MM.1S (cell line): Measurements from ENCODE around the gene SNX33.
A peak's percentile ranks its signal among the peaks of the same experiment; 100 is the strongest.
"Not testable (repeated sequence)": the region's sequence is repeated elsewhere in the genome, so short reads cannot be mapped to it uniquely, and the experiment has no call there.

Source experiments
- DNase-seq: peaks from one replicate; pipeline ENCODE4 v3.0.0-alpha.2; 2015
- H2AFZ ChIP-seq: fragments of 300-600 bp; sonication (generic); 2 replicates; pipeline ENCODE4 v1.6.0; 2016; ENCODE audit warnings: antibody characterized with exemption, low read length
- H3F3A ChIP-seq: fragments of 300-600 bp; sonication (generic); 2 replicates; pipeline ENCODE4 v1.6.1; 2016; ENCODE audit warnings: mild to moderate bottlenecking, antibody characterized with exemption, low read length, moderate library complexity, mixed read lengths; ENCODE audit not compliant: insufficient read depth
- H3K27ac ChIP-seq: fragments of 300-600 bp; sonication (generic); 2 replicates; pipeline ENCODE4 v1.5.1; 2016; ENCODE audit warnings: mild to moderate bottlenecking, low read length
- H3K27me3 ChIP-seq: fragments of 300-600 bp; sonication (generic); replicated peaks from 2 replicates; pipeline ENCODE4 v1.6.0; 2016; ENCODE audit warnings: low read length; ENCODE audit not compliant: insufficient read depth
- H3K36me3 ChIP-seq: fragments of 300-600 bp; sonication (generic); replicated peaks from 2 replicates; pipeline ENCODE4 v1.6.1; 2016; ENCODE audit warnings: mild to moderate bottlenecking, low read length, mixed read lengths; ENCODE audit not compliant: insufficient read depth
- H3K4me1 ChIP-seq: fragments of 300-600 bp; sonication (generic); 2 replicates; pipeline ENCODE4 v1.6.1; 2016; ENCODE audit warnings: low read length, mixed read lengths
- H3K4me2 ChIP-seq: fragments of 300-600 bp; sonication (generic); 2 replicates; pipeline ENCODE4 v1.6.0; 2016; ENCODE audit warnings: low read depth, low read length
- H3K4me3 ChIP-seq: fragments of 300-600 bp; sonication (generic); 2 replicates; pipeline ENCODE4 v1.5.1; 2016; ENCODE audit warnings: low read length, mixed read lengths
- H3K79me2 ChIP-seq: fragments of 300-600 bp; sonication (generic); 2 replicates; pipeline ENCODE4 v1.6.1; 2016; ENCODE audit warnings: mixed run types, low read length, mixed read lengths
- H3K9ac ChIP-seq: fragments of 300-600 bp; sonication (generic); 2 replicates; pipeline ENCODE4 v1.6.1; 2016; ENCODE audit warnings: low read length, mixed read lengths
- H3K9me2 ChIP-seq: fragments of 300-600 bp; sonication (generic); replicated peaks from 2 replicates; pipeline ENCODE4 v1.6.1; 2016; ENCODE audit warnings: mild to moderate bottlenecking, low read length, mixed read lengths; ENCODE audit not compliant: insufficient read depth
- H3K9me3 ChIP-seq: fragments of 300-600 bp; sonication (generic); replicated peaks from 2 replicates; pipeline ENCODE4 v1.6.1; 2016; ENCODE audit warnings: mild to moderate bottlenecking, low read length, mixed read lengths; ENCODE audit not compliant: insufficient read depth
- H4K20me1 ChIP-seq: fragments of 300-600 bp; sonication (generic); 2 replicates; pipeline ENCODE4 v1.6.1; 2016; ENCODE audit warnings: mild to moderate bottlenecking, low read length, moderate library complexity, mixed read lengths; ENCODE audit not compliant: insufficient read depth
- CTCF ChIP-seq: fragments of 300-600 bp; sonication (generic); IDR thresholded peaks from 2 replicates; pipeline ENCODE4 v1.5.1; 2016; ENCODE audit warnings: antibody characterized with exemption, low read length, mixed read lengths
- EZH2 ChIP-seq: fragments of 300-600 bp; sonication (generic); optimal IDR thresholded peaks from 2 replicates; pipeline ENCODE3; 2017; ENCODE audit warnings: low read depth, mild to moderate bottlenecking, antibody characterized with exemption, low read length, mixed read lengths
- EZH2phosphoT487 ChIP-seq: fragments of 300-600 bp; sonication (generic); IDR thresholded peaks from 2 replicates; pipeline ENCODE4 v1.6.1; 2018; ENCODE audit warnings: antibody characterized with exemption, low read length

SNX33 gene

GRCh38 chr15:75684648-75685047 is 36.9 kb downstream of the SNX33 start:
- Histone ChIP-seq H3K4me2 (no peak overlapping the region), H3K4me1 (no peaks in the 10 kb centered on the region), H3K36me3 (no peaks in the 10 kb centered on the region), H3F3A (no peaks in the 10 kb centered on the region), H4K20me1 (no peaks in the 10 kb centered on the region), H3K9me3 (no peaks in the 10 kb centered on the region), H3K4me3 (no peak overlapping the region), H3K27ac (no peak overlapping the region), H3K9me2 (no peaks in the 10 kb centered on the region), H3K9ac (no peak overlapping the region), H3K27me3 (peaks cover 7% of the 10 kb centered on the region; the same call in 1 of the 2 replicates), H2AFZ (no peak overlapping the region), H3K79me2 (no peaks in the 10 kb centered on the region)
- no peak for DNase-seq
- no peak for TF ChIP-seq EZH2phosphoT487
- TF ChIP-seq CTCF: no peak
- no peak for TF ChIP-seq EZH2

- TF ChIP-seq EZH2phosphoT487 (no peak), CTCF (no peak), EZH2 (no peak)
- DNase-seq: no peak
- no peak overlapping the region for H2AFZ ChIP-seq
- H4K20me1 ChIP-seq: no peaks in the 10 kb centered on the region
- H3K27me3 ChIP-seq: peaks cover 7% of the 10 kb centered on the region; the same call in 1 of the 2 replicates
- no peak overlapping the region for H3K27ac ChIP-seq
- no peak overlapping the region for H3K4me2 ChIP-seq
- H3K4me3 ChIP-seq: no peak overlapping the region
- H3K79me2 ChIP-seq: no peaks in the 10 kb centered on the region
- no peak overlapping the region for H3K9ac ChIP-seq
- H3K9me2 ChIP-seq: no peaks in the 10 kb centered on the region
- H3K9me3 ChIP-seq: no peaks in the 10 kb centered on the region
- H3F3A ChIP-seq: no peaks in the 10 kb centered on the region
- no peaks in the 10 kb centered on the region for H3K4me1 ChIP-seq
- H3K36me3 ChIP-seq: no peaks in the 10 kb centered on the region
Observed at GRCh38 chr15:75685195-75685594, 37.5 kb downstream of the SNX33 start.

GRCh38 chr15:75686212-75686642 is 38.5 kb downstream of the SNX33 start:
- not testable (repeated sequence) for H3K36me3 ChIP-seq, H3K9me2 ChIP-seq, H3K27ac ChIP-seq, H3K9ac ChIP-seq, H3K4me2 ChIP-seq, H3K27me3 ChIP-seq, H3K4me3 ChIP-seq, H2AFZ ChIP-seq, H3K9me3 ChIP-seq, H3F3A ChIP-seq, H3K79me2 ChIP-seq, H3K4me1 ChIP-seq, H4K20me1 ChIP-seq
- DNase-seq: peak; percentile 59
- TF ChIP-seq CTCF: peak; percentile 55
